HepG2 (cell line): ENCODE results near the gene EPHB4. TPM values are rescaled to one million over a fixed set of nuclear protein-coding genes. Genes with fewer than 3 reads are reported as not detected.

Experiments used
- DZIP1 ChIP-seq: sonication (generic); formaldehyde crosslinking; IDR thresholded peaks from 2 replicates; pipeline ENCODE4 v1.5.0; 2020; ENCODE audit warnings: mild to moderate bottlenecking, missing genetic modification reagents
- EHMT2 ChIP-seq: fragments of 200-600 bp; sonication (generic); IDR thresholded peaks from 2 replicates; pipeline ENCODE4 v1.7.0; 2017; ENCODE audit warnings: antibody characterized with exemption, low read depth, low read length, borderline replicate concordance
- FOXA3 ChIP-seq: IDR thresholded peaks from 2 replicates; pipeline ENCODE4 v1.6.1; 2016; ENCODE audit warnings: missing genetic modification reagents, missing compliant biosample characterization
- FOXC1 ChIP-seq: sonication (generic); formaldehyde crosslinking; IDR thresholded peaks from 2 replicates; pipeline ENCODE4 v1.8.0; 2022; ENCODE audit warnings: mild to moderate bottlenecking, missing genetic modification reagents, borderline replicate concordance
- FOXK1 ChIP-seq: sonication (generic); formaldehyde crosslinking; IDR thresholded peaks from 2 replicates; pipeline ENCODE4 v1.4.0; 2020; ENCODE audit warnings: low read depth, missing genetic modification reagents, borderline replicate concordance
- FOXK2 ChIP-seq: fragments of 450-650 bp; IDR thresholded peaks from 2 replicates; pipeline ENCODE4 v1.6.1; 2016
- HMG20B ChIP-seq: conservative IDR thresholded peaks from 2 replicates; pipeline ENCODE4 v1.6.1; 2016; ENCODE audit warnings: missing genetic modification reagents, missing compliant biosample characterization
- IKZF4 ChIP-seq: sonication (generic); formaldehyde crosslinking; IDR thresholded peaks from 2 replicates; pipeline ENCODE4 v1.5.1; 2020; ENCODE audit warnings: borderline replicate concordance, mild to moderate bottlenecking, low read depth, missing genetic modification reagents; ENCODE audit errors: not compliant biosample characterization
- JARID2 ChIP-seq: sonication (generic); formaldehyde crosslinking; IDR thresholded peaks from 2 replicates; pipeline ENCODE4 v1.8.1; 2023; ENCODE audit warnings: missing genetic modification reagents, inconsistent platforms; ENCODE audit not compliant: insufficient replicate concordance
- JDP2 ChIP-seq: sonication (generic); formaldehyde crosslinking; IDR thresholded peaks from 2 replicates; pipeline ENCODE4 v1.8.1; 2022; ENCODE audit warnings: missing genetic modification reagents, borderline replicate concordance
- KDM3A ChIP-seq: IDR thresholded peaks from 2 replicates; pipeline ENCODE4 v1.6.1; 2018; ENCODE audit warnings: low read depth, missing compliant biosample characterization
- KDM4B ChIP-seq: sonication (generic); formaldehyde crosslinking; IDR thresholded peaks from 2 replicates; pipeline ENCODE4 v1.4.0; 2020; ENCODE audit warnings: missing genetic modification reagents
- MYC ChIP-seq: sonication (generic); formaldehyde crosslinking; IDR thresholded peaks from 2 replicates; pipeline ENCODE4 v1.9.0; 2021; ENCODE audit warnings: missing genetic modification reagents, borderline replicate concordance
- REPIN1 ChIP-seq: sonication (generic); formaldehyde crosslinking; IDR thresholded peaks from 2 replicates; pipeline ENCODE4 v1.8.0; 2022; ENCODE audit warnings: missing genetic modification reagents, low read depth, mild to moderate bottlenecking, borderline replicate concordance
- SALL1 ChIP-seq: sonication (generic); formaldehyde crosslinking; IDR thresholded peaks from 2 replicates; pipeline ENCODE4 v1.8.0; 2022; ENCODE audit warnings: mild to moderate bottlenecking, missing genetic modification reagents
- STAG1 ChIP-seq: sonication (generic); formaldehyde crosslinking; IDR thresholded peaks from 2 replicates; pipeline ENCODE4 v1.4.0; 2020; ENCODE audit warnings: missing genetic modification reagents
- WIZ ChIP-seq: sonication (generic); formaldehyde crosslinking; IDR thresholded peaks from 2 replicates; pipeline ENCODE4 v1.5.1; 2020; ENCODE audit warnings: mild to moderate bottlenecking, missing genetic modification reagents
- ZNF256 ChIP-seq: sonication (generic); formaldehyde crosslinking; conservative IDR thresholded peaks from 2 replicates; pipeline ENCODE4 v1.4.0; 2020; ENCODE audit warnings: missing genetic modification reagents
- ZNF296 ChIP-seq: sonication (generic); formaldehyde crosslinking; conservative IDR thresholded peaks from 2 replicates; pipeline ENCODE4 v1.5.0; 2020; ENCODE audit warnings: mild to moderate bottlenecking, missing genetic modification reagents
- ZNF563 ChIP-seq: sonication (generic); formaldehyde crosslinking; IDR thresholded peaks from 2 replicates; pipeline ENCODE4 v1.8.0; 2022; ENCODE audit warnings: mild to moderate bottlenecking, moderate library complexity, missing genetic modification reagents
- ZNF652 ChIP-seq: IDR thresholded peaks from 2 replicates; pipeline ENCODE4 v1.6.1; 2016; ENCODE audit warnings: low read depth, borderline replicate concordance
- ZNF7 ChIP-seq: IDR thresholded peaks from 2 replicates; pipeline ENCODE4 v1.6.1; 2016; ENCODE audit warnings: missing biosample characterization, missing genetic modification reagents
- ZNF768 ChIP-seq: sonication (generic); formaldehyde crosslinking; IDR thresholded peaks from 2 replicates; pipeline ENCODE4 v1.4.0; 2020; ENCODE audit warnings: missing genetic modification reagents
- ZNF879 ChIP-seq: sonication (generic); formaldehyde crosslinking; IDR thresholded peaks from 2 replicates; pipeline ENCODE4 v1.8.1; 2023; ENCODE audit warnings: missing genetic modification reagents
- polyA plus RNA-seq, 8 experiments: library from polyadenylated mRNA; depleted of rRNA in 3 of 8; stranded (reverse) in 7 of 8; unstranded in 1 of 8; fragments of >200 nt; fragmentation: Illumina TruSeq in 4 of 8; extraction: Trizol in 4 of 8; gene quantifications; 2 replicates each; pipeline versions ENCODE4 v1.2.1 to v1.2.3, GENCODE V29; 2011 to 2016; ENCODE audit warnings: low read depth in 4 of 8, missing spikeins in 1 of 8, mixed read lengths in 1 of 8; ENCODE audit not compliant: insufficient read depth in 1 of 8
- total RNA-seq, 5 experiments: library from RNA; depleted of rRNA; stranded (reverse); fragments of >200 nt; fragmentation: Illumina TruSeq; extraction: Trizol; gene quantifications; 2 replicates each; pipeline ENCODE4 v1.2.3, GENCODE V29; 2016; ENCODE audit warnings: low read depth in 1 of 5
- TF ChIP-seq, protein P1 (sequence below): sonication (generic); formaldehyde crosslinking; IDR thresholded peaks from 2 replicates; pipeline ENCODE4 v1.4.0; 2020; ENCODE audit warnings: missing genetic modification reagents

EPHB4 gene
- total and polyA plus RNA-seq, 2 of the 13 experiments (the other 11 are each of a cell fraction or from before 2014, with no cell fraction given): 61.4 to 69.6 TPM

DNA sequence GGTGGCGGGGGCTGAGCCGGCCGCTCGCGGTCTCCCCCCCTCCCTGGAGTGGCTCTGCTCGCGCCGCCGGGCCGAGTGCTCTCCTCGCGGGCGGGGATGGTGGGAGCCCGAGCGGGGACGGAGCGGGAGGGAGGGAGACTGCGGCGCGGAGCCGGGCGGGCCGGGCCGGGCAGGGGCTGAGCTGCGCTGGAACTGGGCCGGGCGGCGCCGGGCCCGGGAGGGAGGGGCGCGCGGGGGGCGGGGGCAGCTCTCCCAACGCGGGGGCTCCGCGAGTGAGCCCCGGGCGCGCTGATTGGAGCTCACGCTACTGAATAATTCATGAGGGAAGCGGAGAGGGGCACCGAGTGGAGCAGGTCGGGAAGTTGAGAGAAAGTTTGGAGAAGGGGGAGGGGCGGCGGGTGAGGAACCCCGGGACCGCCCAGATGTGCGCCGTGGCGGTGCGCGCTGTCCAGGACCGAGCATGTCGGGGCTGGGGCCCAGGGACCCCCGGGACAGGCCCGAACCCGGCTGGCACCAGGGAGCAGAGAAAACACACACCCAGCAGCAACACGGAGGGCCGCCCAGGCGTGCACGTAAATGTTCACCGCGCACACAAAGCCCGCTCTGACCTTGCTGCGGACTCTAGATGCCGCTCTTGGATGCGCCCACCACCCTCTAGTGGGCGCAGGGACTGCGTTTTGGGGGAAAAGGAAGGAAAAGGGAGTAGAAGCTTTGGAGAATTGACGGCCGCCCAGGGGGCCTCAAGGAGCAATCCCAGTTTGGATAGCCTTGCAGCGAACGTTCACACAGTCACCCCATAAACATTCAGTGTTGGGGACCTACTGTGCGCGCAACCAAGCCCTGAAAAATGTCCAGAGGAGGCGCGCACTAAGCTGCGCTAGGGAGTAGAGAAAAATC, at the start of gene EPHB4 (continued):
- no peak for TF ChIP-seq FOXC1 (CRISPR knock-in tag)
- no peak for TF ChIP-seq ZNF652
- peak; percentile 63; the same call in 1 of the 2 replicates for TF ChIP-seq KDM3A (CRISPR knock-in tag)
- TF ChIP-seq KDM4B (CRISPR knock-in tag): peak; percentile 28; the same call in 1 of the 2 replicates
- TF ChIP-seq JARID2: no peak
- TF ChIP-seq ZNF7 (CRISPR knock-in tag): no peak
- no peak for TF ChIP-seq WIZ (CRISPR knock-in tag)
- TF ChIP-seq REPIN1 (CRISPR knock-in tag): peak; percentile 60; the same call in 1 of the 2 replicates
- no peak for TF ChIP-seq JDP2 (CRISPR knock-in tag)
- no peak for TF ChIP-seq DZIP1 (CRISPR knock-in tag)
- TF ChIP-seq FOXK1: no peak
- TF ChIP-seq ZNF879 (CRISPR knock-in tag): no peak
- peak; percentile 62 for TF ChIP-seq STAG1
- TF ChIP-seq MYC (CRISPR knock-in tag): peak; percentile 65; the same call in 1 of the 2 replicates
- TF ChIP-seq ZNF256 (CRISPR knock-in tag): no peak
- TF ChIP-seq IKZF4 (CRISPR knock-in tag): peak; percentile 75
- TF ChIP-seq EHMT2: no peak
- TF ChIP-seq ZNF296 (CRISPR knock-in tag): no peak
- TF ChIP-seq, protein P1, sequence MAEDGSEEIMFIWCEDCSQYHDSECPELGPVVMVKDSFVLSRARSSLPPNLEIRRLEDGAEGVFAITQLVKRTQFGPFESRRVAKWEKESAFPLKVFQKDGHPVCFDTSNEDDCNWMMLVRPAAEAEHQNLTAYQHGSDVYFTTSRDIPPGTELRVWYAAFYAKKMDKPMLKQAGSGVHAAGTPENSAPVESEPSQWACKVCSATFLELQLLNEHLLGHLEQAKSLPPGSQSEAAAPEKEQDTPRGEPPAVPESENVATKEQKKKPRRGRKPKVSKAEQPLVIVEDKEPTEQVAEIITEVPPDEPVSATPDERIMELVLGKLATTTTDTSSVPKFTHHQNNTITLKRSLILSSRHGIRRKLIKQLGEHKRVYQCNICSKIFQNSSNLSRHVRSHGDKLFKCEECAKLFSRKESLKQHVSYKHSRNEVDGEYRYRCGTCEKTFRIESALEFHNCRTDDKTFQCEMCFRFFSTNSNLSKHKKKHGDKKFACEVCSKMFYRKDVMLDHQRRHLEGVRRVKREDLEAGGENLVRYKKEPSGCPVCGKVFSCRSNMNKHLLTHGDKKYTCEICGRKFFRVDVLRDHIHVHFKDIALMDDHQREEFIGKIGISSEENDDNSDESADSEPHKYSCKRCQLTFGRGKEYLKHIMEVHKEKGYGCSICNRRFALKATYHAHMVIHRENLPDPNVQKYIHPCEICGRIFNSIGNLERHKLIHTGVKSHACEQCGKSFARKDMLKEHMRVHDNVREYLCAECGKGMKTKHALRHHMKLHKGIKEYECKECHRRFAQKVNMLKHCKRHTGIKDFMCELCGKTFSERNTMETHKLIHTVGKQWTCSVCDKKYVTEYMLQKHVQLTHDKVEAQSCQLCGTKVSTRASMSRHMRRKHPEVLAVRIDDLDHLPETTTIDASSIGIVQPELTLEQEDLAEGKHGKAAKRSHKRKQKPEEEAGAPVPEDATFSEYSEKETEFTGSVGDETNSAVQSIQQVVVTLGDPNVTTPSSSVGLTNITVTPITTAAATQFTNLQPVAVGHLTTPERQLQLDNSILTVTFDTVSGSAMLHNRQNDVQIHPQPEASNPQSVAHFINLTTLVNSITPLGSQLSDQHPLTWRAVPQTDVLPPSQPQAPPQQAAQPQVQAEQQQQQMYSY (CRISPR knock-in tag): 0 out of 2 replicates have a peak, but pooled peaks have one; percentile 9
- 0 out of 2 replicates have a peak, but pooled peaks have one; percentile 38 for TF ChIP-seq ZNF768 (CRISPR knock-in tag)
- no peak for TF ChIP-seq HMG20B (CRISPR knock-in tag)
- 0 out of 2 replicates have a peak, but pooled peaks have one; percentile 29 for TF ChIP-seq FOXA3 (CRISPR knock-in tag)
- no peak for TF ChIP-seq FOXK2
- TF ChIP-seq ZNF563 (CRISPR knock-in tag): peak; percentile 32; the same call in 1 of the 2 replicates
- peak; percentile 71; the same call in 1 of the 2 replicates for TF ChIP-seq SALL1 (CRISPR knock-in tag)
